ENCODE measurements around the gene TMPRSS13. TPM values are rescaled to one million over a fixed set of nuclear protein-coding genes. Genes with fewer than 3 reads are reported as not detected.

Gene TMPRSS13
- polyA plus RNA-seq (2012; ENCODE audit: insufficient read length, low read depth) = not detected

DNA sequence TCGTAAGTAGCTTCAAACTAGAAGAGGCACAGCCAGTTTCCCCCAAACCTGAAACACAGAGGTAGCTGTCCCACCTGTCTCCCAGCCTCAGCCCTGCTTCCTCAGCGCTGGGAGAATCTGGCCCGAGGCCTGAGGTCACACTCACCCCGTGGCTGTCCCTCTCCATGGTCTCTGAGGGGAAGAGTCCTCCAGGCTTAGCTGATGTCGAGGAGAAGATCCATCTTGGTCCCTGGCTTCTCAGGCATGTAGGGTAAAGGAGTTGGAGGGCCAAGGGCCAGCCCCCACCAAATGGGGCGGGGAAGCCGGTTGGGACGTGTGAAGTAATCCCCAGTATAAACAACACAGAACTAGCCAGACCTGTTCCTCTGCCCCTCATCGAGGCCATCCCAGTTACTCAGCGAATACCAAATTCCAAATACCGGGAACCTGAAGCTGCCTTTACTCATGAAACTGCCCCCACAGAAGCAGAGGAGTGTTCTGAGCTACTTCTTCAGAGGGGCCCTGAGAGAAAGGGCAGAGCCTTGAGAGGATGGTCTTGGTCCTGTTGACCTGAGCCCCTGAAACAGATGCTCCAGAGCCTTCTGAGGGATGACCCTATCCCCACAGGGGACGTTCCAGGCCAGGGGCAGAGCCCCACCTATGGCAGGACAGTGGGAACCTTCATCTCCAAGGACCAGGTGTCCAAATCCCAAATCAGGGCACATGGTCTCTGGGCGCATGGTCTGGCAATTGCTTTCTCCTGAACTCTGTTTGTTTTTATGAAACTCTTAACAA lies at the start of gene TMPRSS13:
Gene TMPRSS13 (minus strand): TSS at position 261 of the 774 bp plus-strand sequence. CDS start 95 bp downstream, at position 166.
- TF ChIP-seq POLR2AphosphoS5 (IDR thresholded peaks at IDR 0.05; ENCODE audit: low read depth, low read length) (no peak), SIN3A (IDR thresholded peaks at IDR 0.05; ENCODE audit: borderline replicate concordance, insufficient read depth, low read length) (no peak), TAF1 (IDR thresholded peaks at IDR 0.05; ENCODE audit: borderline replicate concordance, insufficient read depth, low read length) (no peak), FOXP2 (optimal IDR thresholded peaks at IDR 0.05; ENCODE audit: borderline replicate concordance, extremely low read depth, extremely low read length, insufficient read depth) (no peak)
- TF ChIP-seq, protein P1, sequence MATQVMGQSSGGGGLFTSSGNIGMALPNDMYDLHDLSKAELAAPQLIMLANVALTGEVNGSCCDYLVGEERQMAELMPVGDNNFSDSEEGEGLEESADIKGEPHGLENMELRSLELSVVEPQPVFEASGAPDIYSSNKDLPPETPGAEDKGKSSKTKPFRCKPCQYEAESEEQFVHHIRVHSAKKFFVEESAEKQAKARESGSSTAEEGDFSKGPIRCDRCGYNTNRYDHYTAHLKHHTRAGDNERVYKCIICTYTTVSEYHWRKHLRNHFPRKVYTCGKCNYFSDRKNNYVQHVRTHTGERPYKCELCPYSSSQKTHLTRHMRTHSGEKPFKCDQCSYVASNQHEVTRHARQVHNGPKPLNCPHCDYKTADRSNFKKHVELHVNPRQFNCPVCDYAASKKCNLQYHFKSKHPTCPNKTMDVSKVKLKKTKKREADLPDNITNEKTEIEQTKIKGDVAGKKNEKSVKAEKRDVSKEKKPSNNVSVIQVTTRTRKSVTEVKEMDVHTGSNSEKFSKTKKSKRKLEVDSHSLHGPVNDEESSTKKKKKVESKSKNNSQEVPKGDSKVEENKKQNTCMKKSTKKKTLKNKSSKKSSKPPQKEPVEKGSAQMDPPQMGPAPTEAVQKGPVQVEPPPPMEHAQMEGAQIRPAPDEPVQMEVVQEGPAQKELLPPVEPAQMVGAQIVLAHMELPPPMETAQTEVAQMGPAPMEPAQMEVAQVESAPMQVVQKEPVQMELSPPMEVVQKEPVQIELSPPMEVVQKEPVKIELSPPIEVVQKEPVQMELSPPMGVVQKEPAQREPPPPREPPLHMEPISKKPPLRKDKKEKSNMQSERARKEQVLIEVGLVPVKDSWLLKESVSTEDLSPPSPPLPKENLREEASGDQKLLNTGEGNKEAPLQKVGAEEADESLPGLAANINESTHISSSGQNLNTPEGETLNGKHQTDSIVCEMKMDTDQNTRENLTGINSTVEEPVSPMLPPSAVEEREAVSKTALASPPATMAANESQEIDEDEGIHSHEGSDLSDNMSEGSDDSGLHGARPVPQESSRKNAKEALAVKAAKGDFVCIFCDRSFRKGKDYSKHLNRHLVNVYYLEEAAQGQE (IDR thresholded peaks at IDR 0.05; ENCODE audit: insufficient read depth in 1 of 2, low read depth in 2 of 2, low read length in 2 of 2) = no peak

DNA sequence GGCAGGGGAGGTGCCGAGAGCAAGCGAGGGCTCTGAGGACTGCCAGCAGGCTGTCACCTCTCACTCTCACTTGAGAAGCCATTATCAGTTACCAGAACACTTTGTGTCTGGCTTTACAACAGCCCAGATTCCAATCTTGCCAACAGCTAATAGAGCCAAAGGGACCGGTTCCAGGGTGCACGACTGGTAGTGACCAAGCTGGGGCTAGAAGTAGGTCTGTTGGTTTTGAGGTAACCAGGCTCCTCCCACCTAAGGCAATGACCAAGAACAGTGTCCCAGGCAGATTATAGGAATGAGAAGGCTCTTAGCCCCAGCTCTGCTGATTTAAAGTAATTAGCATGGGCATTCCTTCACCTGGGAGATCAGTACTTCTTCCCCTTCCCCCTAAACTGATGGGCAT lies 49.8 kb upstream of the TMPRSS13 start:
- TF ChIP-seq SIN3A (IDR thresholded peaks at IDR 0.05; ENCODE audit: borderline replicate concordance, insufficient read depth, low read length) (no peak), FOXP2 (optimal IDR thresholded peaks at IDR 0.05; ENCODE audit: borderline replicate concordance, extremely low read depth, extremely low read length, insufficient read depth) (no peak), POLR2AphosphoS5 (IDR thresholded peaks at IDR 0.05; ENCODE audit: low read depth, low read length) (no peak), TAF1 (IDR thresholded peaks at IDR 0.05; ENCODE audit: borderline replicate concordance, insufficient read depth, low read length) (no peak)
- TF ChIP-seq, protein P1 (IDR thresholded peaks at IDR 0.05; ENCODE audit: insufficient read depth in 1 of 2, low read depth in 2 of 2, low read length in 2 of 2) = no peak

DNA sequence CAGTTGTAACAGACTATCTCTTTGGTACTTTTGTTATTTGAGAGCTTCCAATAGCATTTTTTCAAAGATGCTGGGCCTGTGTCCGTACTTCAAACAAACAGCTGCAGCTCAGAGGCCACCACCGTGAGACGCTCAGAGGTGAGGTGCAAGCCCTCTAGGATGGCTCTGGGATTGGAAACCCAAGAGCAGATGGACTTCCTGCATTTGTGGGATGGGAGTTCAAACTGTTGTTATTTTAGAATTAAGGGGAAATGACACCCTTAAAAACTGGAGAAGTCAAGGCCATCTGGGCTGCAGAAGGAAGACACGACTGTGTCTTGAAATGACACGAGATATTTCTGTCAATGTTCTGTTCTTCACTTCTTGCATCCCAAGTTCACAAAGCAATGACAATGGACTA lies 47.8 kb upstream of the TMPRSS13 start:
- TF ChIP-seq FOXP2 (optimal IDR thresholded peaks at IDR 0.05; ENCODE audit: borderline replicate concordance, extremely low read depth, extremely low read length, insufficient read depth) (no peak), POLR2AphosphoS5 (IDR thresholded peaks at IDR 0.05; ENCODE audit: low read depth, low read length) (no peak), SIN3A (IDR thresholded peaks at IDR 0.05; ENCODE audit: borderline replicate concordance, insufficient read depth, low read length) (no peak), TAF1 (IDR thresholded peaks at IDR 0.05; ENCODE audit: borderline replicate concordance, insufficient read depth, low read length) (no peak)
- TF ChIP-seq, protein P1 (IDR thresholded peaks at IDR 0.05; ENCODE audit: insufficient read depth in 1 of 2, low read depth in 2 of 2, low read length in 2 of 2) = no peak

DNA sequence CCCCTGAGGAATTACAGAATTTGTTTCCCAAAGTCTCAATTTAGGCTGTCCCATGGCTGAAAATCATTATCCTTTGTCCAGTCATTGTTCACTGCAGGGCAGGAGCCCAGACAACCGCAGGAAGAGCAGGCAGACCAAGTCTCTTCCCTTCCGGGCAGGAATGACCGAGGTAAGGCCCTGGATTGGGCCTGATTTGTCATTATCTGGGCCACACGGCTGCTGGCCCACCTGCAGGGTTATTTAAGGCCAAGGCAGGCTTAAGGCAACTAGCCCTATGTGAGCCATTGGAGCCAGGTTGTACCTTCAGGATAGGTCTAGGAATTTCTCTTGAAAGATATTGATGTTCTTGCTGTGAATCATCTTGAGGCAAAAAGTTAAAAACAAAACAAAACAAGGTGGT lies 47.2 kb upstream of the TMPRSS13 start:
- TF ChIP-seq, protein P1 (IDR thresholded peaks at IDR 0.05; ENCODE audit: insufficient read depth in 1 of 2, low read depth in 2 of 2, low read length in 2 of 2) = no peak
- TF ChIP-seq POLR2AphosphoS5 (IDR thresholded peaks at IDR 0.05; ENCODE audit: low read depth, low read length) (no peak), FOXP2 (optimal IDR thresholded peaks at IDR 0.05; ENCODE audit: borderline replicate concordance, extremely low read depth, extremely low read length, insufficient read depth) (no peak), SIN3A (IDR thresholded peaks at IDR 0.05; ENCODE audit: borderline replicate concordance, insufficient read depth, low read length) (no peak), TAF1 (IDR thresholded peaks at IDR 0.05; ENCODE audit: borderline replicate concordance, insufficient read depth, low read length) (no peak)

All from PFSK-1 (cell line).